OCI-LY3 (cell line): ENCODE results near the gene ZNF184.
"Not testable (repeated sequence)": the region's sequence is repeated elsewhere in the genome, so short reads cannot be mapped to it uniquely, and the experiment has no call there.

ENCODE experiments used
- H2AFZ ChIP-seq: fragments of 200-600, 300-600 bp; shearing (Covaris generic); 2 replicates; pipeline ENCODE4 v1.6.0; 2014; ENCODE audit warnings: antibody characterized with exemption, low read depth, low read length
- H3K27ac ChIP-seq: fragments of 200-600, 300-600 bp; sonication (generic); 2 replicates; pipeline ENCODE4 v1.5.1; 2014; ENCODE audit warnings: mild to moderate bottlenecking, low read length, moderate library complexity, mixed read lengths
- H3K27me3 ChIP-seq: fragments of 200-600, 300-600 bp; sonication (generic); 2 replicates; pipeline ENCODE4 v1.6.1; 2014; ENCODE audit warnings: low read depth, low read length, mixed read lengths
- H3K36me3 ChIP-seq: fragments of 200-600, 300-600 bp; sonication (generic); replicated peaks from 2 replicates; pipeline ENCODE3; 2014; ENCODE audit warnings: low read depth, low read length, mixed read lengths
- H3K4me1 ChIP-seq: fragments of 300-600, 200-600 bp; sonication (generic); 2 replicates; pipeline ENCODE4 v1.6.1; 2014; ENCODE audit warnings: low read length, mixed read lengths
- H3K4me2 ChIP-seq: fragments of 200-600, 300-600 bp; sonication (generic); 2 replicates; pipeline ENCODE4 v1.6.1; 2014; ENCODE audit warnings: low read length, mixed read lengths
- H3K4me3 ChIP-seq: fragments of 300-600, 200-600 bp; sonication (generic); 2 replicates; pipeline ENCODE4 v1.5.1; 2014; ENCODE audit warnings: antibody characterized with exemption, mild to moderate bottlenecking, low read length, moderate library complexity
- H3K79me2 ChIP-seq: fragments of 300-600, 200-600 bp; shearing (Covaris generic); 2 replicates; pipeline ENCODE4 v1.6.1; 2014; ENCODE audit warnings: mild to moderate bottlenecking, low read length, mixed read lengths
- H3K9ac ChIP-seq: fragments of 300-600, 200-600 bp; shearing (Covaris generic); 2 replicates; pipeline ENCODE4 v1.6.0; 2014; ENCODE audit warnings: mild to moderate bottlenecking, low read length, moderate library complexity
- H3K9me3 ChIP-seq: fragments of 200-600, 300-600 bp; shearing (Covaris generic); 2 replicates; pipeline ENCODE4 v1.6.1; 2014; ENCODE audit warnings: low read length, mixed read lengths; ENCODE audit not compliant: insufficient read depth
- H4K20me1 ChIP-seq: fragments of 200-600, 300-600 bp; sonication (generic); 2 replicates; pipeline ENCODE4 v1.6.1; 2016; ENCODE audit warnings: low read length, mixed read lengths; ENCODE audit not compliant: insufficient read depth
- EZH2phosphoT487 ChIP-seq: fragments of 200-600 bp; shearing (Covaris generic); IDR thresholded peaks from 2 replicates; pipeline ENCODE4 v1.6.1; 2018; ENCODE audit warnings: antibody characterized with exemption, mixed run types, low read depth
- TF ChIP-seq, protein P1 (sequence below): fragments of 200-600, 300-600 bp; sonication (generic); IDR thresholded peaks from 2 replicates; pipeline ENCODE4 v1.5.1; 2014; ENCODE audit warnings: antibody characterized with exemption, low read length, low read depth

The ZNF184 gene

DNA sequence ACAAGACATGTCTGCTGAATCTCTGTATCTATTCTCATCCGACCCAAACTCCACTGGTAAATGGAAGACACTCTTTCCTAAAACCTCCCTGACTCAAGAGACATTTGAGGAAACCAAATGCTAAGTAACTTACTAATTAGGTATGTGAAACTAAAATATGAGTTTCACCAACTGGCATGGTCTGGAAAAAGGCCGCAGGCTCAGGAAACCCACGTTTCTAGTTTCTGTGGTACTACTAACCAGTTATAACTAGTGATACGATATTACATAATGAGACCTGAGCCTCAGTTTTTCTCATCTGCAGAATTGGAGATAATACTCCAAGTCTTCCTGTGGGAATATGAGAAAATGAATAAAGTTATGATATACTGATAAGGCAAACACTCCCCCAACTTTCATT, 44.4 kb downstream of the ZNF184 start:
- Histone ChIP-seq H3K4me2 (no peak overlapping the region), H3K27ac (no peak overlapping the region), H3K9me3 (no peaks in the 10 kb centered on the region), H3K4me3 (no peak overlapping the region), H3K4me1 (no peaks in the 10 kb centered on the region), H2AFZ (no peak overlapping the region), H3K36me3 (no peaks in the 10 kb centered on the region), H3K79me2 (no peaks in the 10 kb centered on the region), H3K9ac (no peak overlapping the region), H4K20me1 (no peaks in the 10 kb centered on the region), H3K27me3 (no peaks in the 10 kb centered on the region)
- TF ChIP-seq, protein P1, sequence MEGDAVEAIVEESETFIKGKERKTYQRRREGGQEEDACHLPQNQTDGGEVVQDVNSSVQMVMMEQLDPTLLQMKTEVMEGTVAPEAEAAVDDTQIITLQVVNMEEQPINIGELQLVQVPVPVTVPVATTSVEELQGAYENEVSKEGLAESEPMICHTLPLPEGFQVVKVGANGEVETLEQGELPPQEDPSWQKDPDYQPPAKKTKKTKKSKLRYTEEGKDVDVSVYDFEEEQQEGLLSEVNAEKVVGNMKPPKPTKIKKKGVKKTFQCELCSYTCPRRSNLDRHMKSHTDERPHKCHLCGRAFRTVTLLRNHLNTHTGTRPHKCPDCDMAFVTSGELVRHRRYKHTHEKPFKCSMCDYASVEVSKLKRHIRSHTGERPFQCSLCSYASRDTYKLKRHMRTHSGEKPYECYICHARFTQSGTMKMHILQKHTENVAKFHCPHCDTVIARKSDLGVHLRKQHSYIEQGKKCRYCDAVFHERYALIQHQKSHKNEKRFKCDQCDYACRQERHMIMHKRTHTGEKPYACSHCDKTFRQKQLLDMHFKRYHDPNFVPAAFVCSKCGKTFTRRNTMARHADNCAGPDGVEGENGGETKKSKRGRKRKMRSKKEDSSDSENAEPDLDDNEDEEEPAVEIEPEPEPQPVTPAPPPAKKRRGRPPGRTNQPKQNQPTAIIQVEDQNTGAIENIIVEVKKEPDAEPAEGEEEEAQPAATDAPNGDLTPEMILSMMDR = no peak
- TF ChIP-seq EZH2phosphoT487 = no peak

DNA sequence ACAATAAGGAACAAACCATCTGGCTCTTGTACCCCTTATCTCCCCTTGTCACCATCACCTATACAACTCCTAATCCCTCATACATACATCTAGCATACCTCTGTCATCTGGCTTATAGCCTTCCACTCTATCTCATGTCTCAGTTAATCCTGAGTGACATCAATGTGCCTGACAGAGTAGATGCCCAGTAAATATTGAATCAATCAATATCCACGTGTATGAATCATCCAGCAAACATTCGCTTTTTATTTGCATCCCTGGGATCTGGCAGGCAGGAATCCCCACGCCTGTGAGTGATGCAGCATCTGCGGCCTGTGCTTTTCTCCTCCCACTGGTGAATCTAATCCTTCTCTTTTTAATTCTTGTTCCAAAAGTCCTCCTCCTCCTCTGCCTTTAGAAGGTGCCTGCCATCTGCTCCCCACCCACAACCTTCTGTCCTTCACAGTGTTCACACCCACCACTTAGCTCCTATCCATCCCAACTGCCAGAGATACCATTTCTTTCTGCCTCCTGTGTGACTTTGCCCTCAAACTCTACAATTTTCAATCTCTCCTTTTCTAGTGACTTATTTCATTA, 46.8 kb downstream of the ZNF184 start:
- Histone ChIP-seq H3K27ac (no peak overlapping the region), H3K4me3 (no peak overlapping the region), H3K9ac (no peak overlapping the region), H2AFZ (no peak overlapping the region), H3K4me1 (no peaks in the 10 kb centered on the region), H3K36me3 (no peaks in the 10 kb centered on the region), H3K4me2 (no peak overlapping the region), H3K79me2 (no peaks in the 10 kb centered on the region), H4K20me1 (no peaks in the 10 kb centered on the region), H3K9me3 (no peaks in the 10 kb centered on the region), H3K27me3 (no peaks in the 10 kb centered on the region)
- TF ChIP-seq, protein P1 = no peak
- no peak for TF ChIP-seq EZH2phosphoT487

DNA sequence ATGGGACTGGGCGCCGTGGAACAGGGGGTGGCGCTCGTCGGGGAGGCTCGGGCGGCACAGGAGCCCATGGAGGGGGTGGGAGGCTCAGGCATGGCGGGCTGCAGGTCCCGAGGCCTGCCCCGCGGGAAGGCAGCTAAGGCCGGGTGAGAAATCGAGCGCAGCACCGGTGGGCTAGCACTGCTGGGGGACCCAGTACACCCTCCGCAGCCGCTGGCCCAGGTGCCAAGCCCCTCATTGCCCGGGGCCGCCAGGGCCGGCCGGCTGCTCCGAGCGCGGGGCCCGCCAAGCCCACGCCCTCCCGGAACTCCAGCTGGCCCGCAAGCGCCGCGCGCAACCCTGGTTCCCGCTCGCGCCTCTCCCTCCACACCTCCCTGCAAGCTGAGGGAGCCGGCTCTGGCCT, 48.1 kb downstream of the ZNF184 start:
- H3K4me1 ChIP-seq, H3K36me3 ChIP-seq, H3K4me2 ChIP-seq, H3K4me3 ChIP-seq, H3K79me2 ChIP-seq, H3K9ac ChIP-seq, H3K27ac ChIP-seq, H2AFZ ChIP-seq, H4K20me1 ChIP-seq, H3K27me3 ChIP-seq, H3K9me3 ChIP-seq: not testable (repeated sequence)

DNA sequence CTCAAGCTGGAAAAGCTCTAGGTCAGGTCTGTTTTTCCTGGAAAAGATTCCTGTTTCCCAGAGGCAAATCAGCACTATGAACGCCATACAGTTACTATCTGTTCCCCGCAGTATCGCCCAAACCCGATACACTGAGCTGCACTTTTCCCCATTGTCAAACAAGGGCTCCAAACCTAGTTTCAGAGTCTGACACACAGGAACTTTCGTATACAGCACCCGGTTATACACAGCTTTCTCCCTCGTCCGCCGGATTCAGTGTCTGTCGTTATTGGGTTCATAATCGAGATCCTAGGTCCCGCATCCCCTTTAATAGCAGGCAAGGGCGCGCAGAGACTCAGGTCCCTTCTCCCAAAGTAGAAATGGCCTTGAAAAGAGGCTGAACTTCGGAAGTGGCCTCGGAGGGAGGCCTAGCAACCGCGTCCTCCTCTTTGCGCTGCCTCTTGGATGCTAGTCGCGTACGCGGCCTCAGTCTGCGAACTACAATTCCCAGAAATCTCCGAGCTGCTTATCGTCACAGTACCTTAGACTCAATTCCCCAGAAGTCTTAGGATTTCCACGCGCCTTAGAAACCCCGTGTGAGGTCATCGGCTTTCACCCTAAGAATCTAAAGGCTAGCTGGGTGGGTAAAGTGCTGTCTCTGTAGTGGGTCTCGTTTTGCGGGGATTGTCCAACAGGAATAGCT, 50.1 kb downstream of the ZNF184 start:
- Histone ChIP-seq H3K9ac (no peak overlapping the region), H3K27me3 (no peaks in the 10 kb centered on the region), H3K4me3 (no peak overlapping the region), H3K4me1 (no peaks in the 10 kb centered on the region), H3K79me2 (no peaks in the 10 kb centered on the region), H2AFZ (no peak overlapping the region), H3K4me2 (no peak overlapping the region), H4K20me1 (no peaks in the 10 kb centered on the region), H3K27ac (no peak overlapping the region), H3K36me3 (no peaks in the 10 kb centered on the region), H3K9me3 (no peaks in the 10 kb centered on the region)
- no peak for TF ChIP-seq EZH2phosphoT487
- TF ChIP-seq, protein P1 = no peak
